SK-MEL-5 (cell line): ENCODE results near the gene TEP1. TPM values are rescaled to one million over a fixed set of nuclear protein-coding genes. Genes with fewer than 3 reads are reported as not detected.

Experiments
- DNase-seq: peaks from one replicate; pipeline ENCODE4 v3.0.0-alpha.2; 2016; ENCODE audit warnings: low read depth, low spot score
- in situ Hi-C: cut with HindIII; loops from 2 replicates; pipeline ENCODE4 v1.10.0; 2016; ENCODE audit warnings: low sequenced_read_pairs, high pct_unique_total_duplicates, low pct_unique_long_range_greater_than_20kb
- total RNA-seq: library from RNA; depleted of rRNA; stranded (reverse); fragments of >200 nt; shearing (Covaris generic); gene quantifications from 2 replicates; pipeline ENCODE4 v1.2.3, GENCODE V29; 2014

TEP1 gene
- total RNA-seq, 1 experiment from 2014 or later = 11.0 TPM

- no peak for DNase-seq
- in situ Hi-C loops = no loop called here
Measured at GRCh38 chr14:20409226-20409625, 4.1 kb downstream of the TEP1 start.

- in situ Hi-C loops = no loop called here
Measured at GRCh38 chr14:20403521-20403920, 9.8 kb downstream of the TEP1 start.

GRCh38 chr14:20400965-20401593 lies 12.2 kb downstream of the TEP1 start:
- no peak for DNase-seq
- in situ Hi-C loops = no loop called here

More at GRCh38 chr14:20403521-20403920, 9.8 kb downstream of the TEP1 start:
- DNase-seq = no peak

- in situ Hi-C loops = no loop called here
- no peak for DNase-seq
Measured at GRCh38 chr14:20400589-20400964, 12.7 kb downstream of the TEP1 start.

GRCh38 chr14:20397511-20397910 lies 15.8 kb downstream of the TEP1 start:
- no peak for DNase-seq
- in situ Hi-C loops = no loop called here

- DNase-seq = no peak
- in situ Hi-C loops = no loop called here
Measured at GRCh38 chr14:20391505-20391904, 21.8 kb downstream of the TEP1 start.

GRCh38 chr14:20388159-20388558 lies 25.1 kb downstream of the TEP1 start:
- in situ Hi-C loops = no loop called here
- DNase-seq = no peak

- in situ Hi-C loops = no loop called here
- DNase-seq = no peak
Measured at GRCh38 chr14:20387576-20387975, 25.7 kb downstream of the TEP1 start.

- DNase-seq = no peak
- in situ Hi-C loops = no loop called here
Measured at GRCh38 chr14:20386276-20386855, 26.9 kb downstream of the TEP1 start.

GRCh38 chr14:20384886-20385285 lies 28.4 kb downstream of the TEP1 start:
- DNase-seq = no peak
- in situ Hi-C loops = no loop called here

- in situ Hi-C loops = no loop called here
Measured at GRCh38 chr14:20384321-20384720, 29.0 kb downstream of the TEP1 start.

GRCh38 chr14:20383636-20384035 lies 29.7 kb downstream of the TEP1 start:
- DNase-seq = no peak
- in situ Hi-C loops = no loop called here

More at GRCh38 chr14:20384321-20384720, 29.0 kb downstream of the TEP1 start:
- DNase-seq = no peak

- in situ Hi-C loops = no loop called here
- DNase-seq = no peak
Measured at GRCh38 chr14:20383032-20383431, 30.3 kb downstream of the TEP1 start.

GRCh38 chr14:20382526-20382925 lies 30.8 kb downstream of the TEP1 start:
- in situ Hi-C loops = no loop called here

GRCh38 chr14:20381341-20381740 lies 32.0 kb downstream of the TEP1 start:
- DNase-seq = no peak
- in situ Hi-C loops = no loop called here

More at GRCh38 chr14:20382526-20382925, 30.8 kb downstream of the TEP1 start:
- no peak for DNase-seq

- in situ Hi-C loops = no loop called here
- DNase-seq = no peak
Measured at GRCh38 chr14:20380681-20381080, 32.6 kb downstream of the TEP1 start.

GRCh38 chr14:20379743-20380142 lies 33.6 kb downstream of the TEP1 start:
- in situ Hi-C loops = no loop called here

GRCh38 chr14:20377171-20377570 lies 36.1 kb downstream of the TEP1 start:
- no peak for DNase-seq
- in situ Hi-C loops = no loop called here

More at GRCh38 chr14:20379743-20380142, 33.6 kb downstream of the TEP1 start:
- DNase-seq = no peak

- in situ Hi-C loops = no loop called here
- DNase-seq = no peak
Measured at GRCh38 chr14:20376071-20376588, 37.2 kb downstream of the TEP1 start.
